HG02798 (cell line): ENCODE measurements around the gene PABPN1.
A peak's percentile ranks its signal among the peaks of the same experiment; 100 is the strongest.
"Not testable (repeated sequence)": the region's sequence is repeated elsewhere in the genome, so short reads cannot be mapped to it uniquely, and the experiment has no call there.

ENCODE experiments used
- ATAC-seq: cut with Tn5 transposase; IDR thresholded peaks from one replicate; pipeline ENCODE4 v1.9.1; 2021; ENCODE audit warnings: mild to moderate bottlenecking; ENCODE audit not compliant: unreplicated experiment, poor library complexity

Gene PABPN1

GRCh38 chr14:23320584-23321571 lies at the start of gene PABPN1:
Gene PABPN1, plus strand, starts transcription at chr14:23321457. Its CDS starts 13 bp downstream, at chr14:23321470.
- ATAC-seq: peak; percentile 93

GRCh38 chr14:23275412-23275811 lies 45.8 kb upstream of the PABPN1 start:
- no peak for ATAC-seq

- ATAC-seq: no peak
Observed at GRCh38 chr14:23277189-23277588, 44.1 kb upstream of the PABPN1 start.

- ATAC-seq: not testable (repeated sequence)
Observed at GRCh38 chr14:23277928-23278327, 43.3 kb upstream of the PABPN1 start.

- no peak for ATAC-seq
Observed at GRCh38 chr14:23281247-23281646, 40.0 kb upstream of the PABPN1 start.

- ATAC-seq: peak; percentile 15
Observed at GRCh38 chr14:23284654-23285529, 36.4 kb upstream of the PABPN1 start.

- ATAC-seq: peak; percentile 22
Observed at GRCh38 chr14:23285530-23286019, 35.7 kb upstream of the PABPN1 start.

- peak; percentile 97 for ATAC-seq
Observed at GRCh38 chr14:23286020-23286901, 35.0 kb upstream of the PABPN1 start, which contains the start of gene HOMEZ. Gene HOMEZ, minus strand, starts transcription at chr14:23286132. Its CDS starts 180 bp downstream, at chr14:23285952.

GRCh38 chr14:23286902-23287479 lies 34.3 kb upstream of the PABPN1 start:
- no peak for ATAC-seq

- ATAC-seq: peak; percentile 43
Observed at GRCh38 chr14:23294734-23295561, 26.3 kb upstream of the PABPN1 start.

- no peak for ATAC-seq
Observed at GRCh38 chr14:23296012-23296777, 25.1 kb upstream of the PABPN1 start.

- ATAC-seq: no peak
Observed at GRCh38 chr14:23297096-23297495, 24.2 kb upstream of the PABPN1 start.

GRCh38 chr14:23297611-23298277 lies 23.5 kb upstream of the PABPN1 start:
- ATAC-seq: no peak

GRCh38 chr14:23299211-23299957 lies 21.9 kb upstream of the PABPN1 start:
- no peak for ATAC-seq

- no peak for ATAC-seq
Observed at GRCh38 chr14:23299986-23300686, 21.1 kb upstream of the PABPN1 start.

GRCh38 chr14:23300687-23301223 lies 20.5 kb upstream of the PABPN1 start:
- no peak for ATAC-seq
